T-helper 1 cell treated with Interleukin-12 subunit alpha and Interleukin-12 subunit beta and Interleukin-4 antibody, amounts not matched to agents 30 μg/mL and 1 μg/mL, for 36 hours (primary cell): ENCODE data around the gene PRAMEF15.
"Not testable (repeated sequence)": the region's sequence is repeated elsewhere in the genome, so short reads cannot be mapped to it uniquely, and the experiment has no call there.

Source experiments
- H3K27ac Mint-ChIP-seq: one replicate; pipeline ENCODE4 v1.8.0; 2021; ENCODE audit warnings: mild to moderate bottlenecking, mixed read lengths
- H3K27me3 Mint-ChIP-seq: one replicate; pipeline ENCODE4 v1.8.0; 2021; ENCODE audit warnings: low read depth, mixed read lengths
- H3K36me3 Mint-ChIP-seq: one replicate; pipeline ENCODE4 v1.8.0; 2021; ENCODE audit warnings: low read depth, mixed read lengths
- H3K4me1 Mint-ChIP-seq: one replicate; pipeline ENCODE4 v1.8.0; 2021; ENCODE audit warnings: low read depth, mixed read lengths
- H3K4me3 Mint-ChIP-seq: one replicate; pipeline ENCODE4 v1.8.0; 2021; ENCODE audit warnings: mild to moderate bottlenecking, moderate library complexity, mixed read lengths
- H3K9me3 Mint-ChIP-seq: one replicate; pipeline ENCODE4 v1.8.0; 2021; ENCODE audit warnings: mixed read lengths

The PRAMEF15 gene

GRCh38 chr1:13366536-13366935 is 51.2 kb downstream of the PRAMEF15 start:
- H3K4me3 Mint-ChIP-seq, H3K9me3 Mint-ChIP-seq, H3K27ac Mint-ChIP-seq, H3K36me3 Mint-ChIP-seq, H3K4me1 Mint-ChIP-seq, H3K27me3 Mint-ChIP-seq: not testable (repeated sequence)

GRCh38 chr1:13368544-13368943 is 53.2 kb downstream of the PRAMEF15 start:
- H3K4me1 Mint-ChIP-seq, H3K9me3 Mint-ChIP-seq, H3K36me3 Mint-ChIP-seq, H3K27ac Mint-ChIP-seq, H3K4me3 Mint-ChIP-seq, H3K27me3 Mint-ChIP-seq: not testable (repeated sequence)
